ENCODE measurements around the gene HERPUD1.
"Not testable (repeated sequence)": the region's sequence is repeated elsewhere in the genome, so short reads cannot be mapped to it uniquely, and the experiment has no call there.

Gene HERPUD1

GRCh38 chr16:56931892-56932720, at the start of gene HERPUD1:
HERPUD1 (plus strand) TSS chr16:56932142; CDS start chr16:56932245, 103 bp downstream.
- DNase-seq (ENCODE audit: low read depth), result peak; percentile 98
- TF ChIP-seq CTCF (IDR thresholded peaks at IDR 0.05; ENCODE audit: low read length, missing control alignments), result no peak
- peak within 1 kb of the TSS; percentile 97 for H3K4me3 ChIP-seq (replicated peaks; ENCODE audit: low read depth, low read length)

- H3K4me3 ChIP-seq (replicated peaks; ENCODE audit: low read depth, low read length), result no peak overlapping the region
- no peak for TF ChIP-seq CTCF (IDR thresholded peaks at IDR 0.05; ENCODE audit: low read length, missing control alignments)
- DNase-seq (ENCODE audit: low read depth), result no peak
These were observed 48.4 kb upstream of the HERPUD1 start for GRCh38 chr16:56883586-56883985.

GRCh38 chr16:56884026-56884582, 47.8 kb upstream of the HERPUD1 start:
- H3K4me3 ChIP-seq (replicated peaks; ENCODE audit: low read depth, low read length), result no peak overlapping the region
- DNase-seq (ENCODE audit: low read depth), result no peak
- TF ChIP-seq CTCF (IDR thresholded peaks at IDR 0.05; ENCODE audit: low read length, missing control alignments), result no peak

GRCh38 chr16:56884929-56885328, 47.0 kb upstream of the HERPUD1 start:
- not testable (repeated sequence) for H3K4me3 ChIP-seq (replicated peaks; ENCODE audit: low read depth, low read length); DNase-seq (ENCODE audit: low read depth)

- no peak for DNase-seq (ENCODE audit: low read depth)
- no peak overlapping the region for H3K4me3 ChIP-seq (replicated peaks; ENCODE audit: low read depth, low read length)
- TF ChIP-seq CTCF (IDR thresholded peaks at IDR 0.05; ENCODE audit: low read length, missing control alignments), result no peak
These were observed 46.3 kb upstream of the HERPUD1 start for GRCh38 chr16:56885446-56886162.

- DNase-seq (ENCODE audit: low read depth), result no peak
- TF ChIP-seq CTCF (IDR thresholded peaks at IDR 0.05; ENCODE audit: low read length, missing control alignments), result no peak
- no peak overlapping the region for H3K4me3 ChIP-seq (replicated peaks; ENCODE audit: low read depth, low read length)
These were observed 45.6 kb upstream of the HERPUD1 start for GRCh38 chr16:56886296-56886695.

GRCh38 chr16:56886826-56887225, 45.1 kb upstream of the HERPUD1 start:
- no peak overlapping the region for H3K4me3 ChIP-seq (replicated peaks; ENCODE audit: low read depth, low read length)
- DNase-seq (ENCODE audit: low read depth), result no peak
- no peak for TF ChIP-seq CTCF (IDR thresholded peaks at IDR 0.05; ENCODE audit: low read length, missing control alignments)
